ENCODE data around the gene ZNRF3.
"Not testable (repeated sequence)": the region's sequence is repeated elsewhere in the genome, so short reads cannot be mapped to it uniquely, and the experiment has no call there.

ZNRF3 gene

GRCh38 chr22:28931844-28932567, 48.6 kb downstream of the ZNRF3 start:
- no peak for DNase-seq (ENCODE audit: low read depth)

- DNase-seq (ENCODE audit: low read depth) = no peak
Measured at GRCh38 chr22:28933321-28933720, 49.9 kb downstream of the ZNRF3 start.

- DNase-seq (ENCODE audit: low read depth) = no peak
Measured at GRCh38 chr22:28934026-28934425, 50.7 kb downstream of the ZNRF3 start.

GRCh38 chr22:28935140-28935539, 51.8 kb downstream of the ZNRF3 start:
- no peak for DNase-seq (ENCODE audit: low read depth)

GRCh38 chr22:28935713-28936112, 52.3 kb downstream of the ZNRF3 start:
- no peak for DNase-seq (ENCODE audit: low read depth)

GRCh38 chr22:28936200-28936599, 52.8 kb downstream of the ZNRF3 start:
- DNase-seq (ENCODE audit: low read depth) = no peak

- no peak for DNase-seq (ENCODE audit: low read depth)
Measured at GRCh38 chr22:28937206-28938025, 54.0 kb downstream of the ZNRF3 start.

- no peak for DNase-seq (ENCODE audit: low read depth)
Measured at GRCh38 chr22:28938286-28938833, 55.0 kb downstream of the ZNRF3 start.

GRCh38 chr22:28939394-28939793, 56.0 kb downstream of the ZNRF3 start:
- DNase-seq (ENCODE audit: low read depth) = no peak

- no peak for DNase-seq (ENCODE audit: low read depth)
Measured at GRCh38 chr22:28939932-28940331, 56.6 kb downstream of the ZNRF3 start.

GRCh38 chr22:28940441-28940840, 57.1 kb downstream of the ZNRF3 start:
- DNase-seq (ENCODE audit: low read depth) = no peak

GRCh38 chr22:28942333-28942732, 59.0 kb downstream of the ZNRF3 start:
- no peak for DNase-seq (ENCODE audit: low read depth)

GRCh38 chr22:28942801-28943500, 59.6 kb downstream of the ZNRF3 start:
- DNase-seq (ENCODE audit: low read depth) = no peak

- DNase-seq (ENCODE audit: low read depth) = no peak
Measured at GRCh38 chr22:28943501-28943879, 60.1 kb downstream of the ZNRF3 start.

GRCh38 chr22:28947125-28947524, 63.8 kb downstream of the ZNRF3 start:
- DNase-seq (ENCODE audit: low read depth) = no peak

- DNase-seq (ENCODE audit: low read depth) = no peak
Measured at GRCh38 chr22:28948424-28948823, 65.1 kb downstream of the ZNRF3 start.

- DNase-seq (ENCODE audit: low read depth) = not testable (repeated sequence)
Measured at GRCh38 chr22:28948860-28949551, 65.6 kb downstream of the ZNRF3 start.

GRCh38 chr22:28949788-28950187, 66.4 kb downstream of the ZNRF3 start:
- no peak for DNase-seq (ENCODE audit: low read depth)

GRCh38 chr22:28950617-28951411, 67.4 kb downstream of the ZNRF3 start:
- no peak for DNase-seq (ENCODE audit: low read depth)

- no peak for DNase-seq (ENCODE audit: low read depth)
Measured at GRCh38 chr22:28951530-28951929, 68.2 kb downstream of the ZNRF3 start.

GRCh38 chr22:28951969-28952521, 68.7 kb downstream of the ZNRF3 start:
- DNase-seq (ENCODE audit: low read depth) = no peak
